Ureter (tissue), 1 donor: ENCODE data around the gene CACNB4. TPM values are rescaled to one million over a fixed set of nuclear protein-coding genes. Genes with fewer than 3 reads are reported as not detected.
A peak's percentile ranks its signal among the peaks of the same experiment; 100 is the strongest.

ENCODE experiments used
- DNase-seq: peaks from one replicate; pipeline ENCODE4 v3.0.0-alpha.2; 2020; ENCODE audit warnings: low spot score
- total RNA-seq: library from RNA; stranded (reverse); gene quantifications from one replicate; pipeline ENCODE4 v1.2.4, GENCODE V29; 2023
- donor health status: DM: yes; HTN: yes; CAD: no.

Gene CACNB4
- total RNA-seq, 1 donor from 2014 or later: 3.3 TPM

GRCh38 chr2:152088006-152088405 is 10.8 kb downstream of the CACNB4 start:
- DNase-seq: no peak

GRCh38 chr2:152086231-152086630 is 12.6 kb downstream of the CACNB4 start:
- DNase-seq: no peak

GRCh38 chr2:152084076-152084475 is 14.8 kb downstream of the CACNB4 start:
- no peak for DNase-seq

- no peak for DNase-seq
These were observed 15.5 kb downstream of the CACNB4 start for GRCh38 chr2:152083202-152083875.

- DNase-seq: no peak
These were observed 20.2 kb downstream of the CACNB4 start for GRCh38 chr2:152078662-152079061.

- DNase-seq: no peak
These were observed 20.8 kb downstream of the CACNB4 start for GRCh38 chr2:152078023-152078422.

GRCh38 chr2:152075461-152076050 is 23.3 kb downstream of the CACNB4 start:
- no peak for DNase-seq

- DNase-seq: no peak
These were observed 26.8 kb downstream of the CACNB4 start for GRCh38 chr2:152072011-152072410.

- DNase-seq: no peak
These were observed 27.3 kb downstream of the CACNB4 start for GRCh38 chr2:152071518-152071917.

- no peak for DNase-seq
These were observed 27.8 kb downstream of the CACNB4 start for GRCh38 chr2:152071092-152071491.

- DNase-seq: no peak
These were observed 30.6 kb downstream of the CACNB4 start for GRCh38 chr2:152068226-152068625.

GRCh38 chr2:152067823-152068222 is 31.0 kb downstream of the CACNB4 start:
- no peak for DNase-seq

- no peak for DNase-seq
These were observed 32.9 kb downstream of the CACNB4 start for GRCh38 chr2:152065945-152066344.

GRCh38 chr2:152064001-152064400 is 34.8 kb downstream of the CACNB4 start:
- DNase-seq: no peak

GRCh38 chr2:152063325-152063924 is 35.4 kb downstream of the CACNB4 start:
- DNase-seq: no peak

GRCh38 chr2:152062125-152063091 is 36.4 kb downstream of the CACNB4 start:
- DNase-seq: peak; percentile 47

- no peak for DNase-seq
These were observed 37.5 kb downstream of the CACNB4 start for GRCh38 chr2:152061383-152061782.

GRCh38 chr2:152058655-152059054 is 40.2 kb downstream of the CACNB4 start:
- no peak for DNase-seq

GRCh38 chr2:152056418-152056817 is 42.4 kb downstream of the CACNB4 start:
- no peak for DNase-seq

GRCh38 chr2:152055366-152056108 is 43.3 kb downstream of the CACNB4 start:
- no peak for DNase-seq

GRCh38 chr2:152054593-152054992 is 44.3 kb downstream of the CACNB4 start:
- no peak for DNase-seq
